Keratinocyte (primary cell): ENCODE data around the gene ZDHHC24. TPM values are rescaled to one million over a fixed set of nuclear protein-coding genes. Genes with fewer than 3 reads are reported as not detected.

Experiments
- DNase-seq: peaks from one replicate; pipeline ENCODE4 v3.0.0-alpha.2; 2011; ENCODE audit warnings: low read depth, missing footprints, low spot score
- FAIRE-seq: peaks from 2 replicates; lab custom pipeline; 2011; peaks lifted over from hg19 to GRCh38; lab: Jason Lieb, UNC
- H2AFZ ChIP-seq: 2 replicates; pipeline ENCODE4 v1.6.0; 2012; ENCODE audit warnings: low read length, control low read depth, inconsistent platforms; ENCODE audit not compliant: control insufficient read depth
- H3K27ac ChIP-seq: 2 replicates; pipeline ENCODE4 v1.5.1; 2011; ENCODE audit warnings: low read length; ENCODE audit not compliant: control insufficient read depth, insufficient read depth
- H3K27me3 ChIP-seq: 3 replicates; pipeline ENCODE4 v1.6.0; 2011; ENCODE audit warnings: low read length; ENCODE audit not compliant: control insufficient read depth, insufficient read depth; ENCODE audit errors: extremely low read depth
- H3K36me3 ChIP-seq, 2 experiments: 2 replicates in 1 of 2; 3 replicates in 1 of 2; pipeline ENCODE4 v1.5.1; 2011; ENCODE audit warnings: low read length in 2 of 2, mild to moderate bottlenecking in 1 of 2; ENCODE audit not compliant: control insufficient read depth in 2 of 2, insufficient read depth in 2 of 2; ENCODE audit errors: extremely low read depth in 1 of 2
- H3K4me1 ChIP-seq: 3 replicates; pipeline ENCODE4 v1.5.1; 2011; ENCODE audit warnings: low read length; ENCODE audit not compliant: control insufficient read depth, insufficient read depth; ENCODE audit errors: extremely low read depth
- H3K4me2 ChIP-seq: 3 replicates; pipeline ENCODE4 v1.6.0; 2011; ENCODE audit warnings: low read depth, low read length; ENCODE audit not compliant: control insufficient read depth, insufficient read depth; ENCODE audit errors: extremely low read depth
- H3K4me3 ChIP-seq, 3 experiments: fragments of 200-600 bp in 1 of 3; sonication (generic) in 1 of 3; 2 replicates in 2 of 3; 3 replicates in 1 of 3; pipeline ENCODE4 v1.5.1; 2011 to 2016; ENCODE audit warnings: low read length in 3 of 3, mild to moderate bottlenecking in 3 of 3, control low read depth in 2 of 3, inconsistent platforms in 1 of 3, low read depth in 1 of 3, mixed read lengths in 1 of 3, mixed run types in 1 of 3, moderate library complexity in 1 of 3; ENCODE audit not compliant: control insufficient read depth in 2 of 3, insufficient read depth in 2 of 3; ENCODE audit errors: extremely low read depth in 1 of 3
- H3K79me2 ChIP-seq: 2 replicates; pipeline ENCODE4 v1.6.0; 2012; ENCODE audit warnings: low read length; ENCODE audit not compliant: control insufficient read depth, insufficient read depth
- H3K9ac ChIP-seq: 3 replicates; pipeline ENCODE4 v1.6.0; 2011; ENCODE audit warnings: low read length; ENCODE audit not compliant: control insufficient read depth, insufficient read depth; ENCODE audit errors: extremely low read depth
- H3K9me1 ChIP-seq: 3 replicates; pipeline ENCODE4 v1.6.0; 2011; ENCODE audit warnings: low read length; ENCODE audit not compliant: control insufficient read depth, insufficient read depth; ENCODE audit errors: extremely low read depth
- H3K9me3 ChIP-seq: 2 replicates; pipeline ENCODE4 v1.5.1; 2012; ENCODE audit warnings: low read depth, low read length; ENCODE audit not compliant: control insufficient read depth
- H4K20me1 ChIP-seq: 3 replicates; pipeline ENCODE4 v1.6.0; 2011; ENCODE audit warnings: low read length; ENCODE audit not compliant: control insufficient read depth, insufficient read depth; ENCODE audit errors: extremely low read depth
- CTCF ChIP-seq, 3 experiments: IDR thresholded peaks in 1 of 3; conservative IDR thresholded peaks in 1 of 3; optimal IDR thresholded peaks in 1 of 3; 2 replicates in 2 of 3; 3 replicates in 1 of 3; pipeline versions ENCODE3 to v1.5.1; 2011; ENCODE audit warnings: low read length in 3 of 3, mild to moderate bottlenecking in 3 of 3, moderate library complexity in 2 of 3, control low read depth in 1 of 3, inconsistent platforms in 1 of 3; ENCODE audit not compliant: insufficient read depth in 2 of 3; ENCODE audit errors: extremely low read depth in 1 of 3
- EZH2 ChIP-seq: IDR thresholded peaks from one replicate; pipeline ENCODE4 v1.6.1; 2012; ENCODE audit warnings: inconsistent platforms, mild to moderate bottlenecking, low read length, moderate library complexity
- dilution Hi-C: fragments of 300-500 bp; cut with MboI; formaldehyde crosslinking; loops from one replicate; pipeline ENCODE4 v1.7.0; 2020; ENCODE audit warnings: low sequenced_read_pairs; ENCODE audit not compliant: extremely low pct_ligation_motif_present
- polyA plus RNA-seq, 5 experiments: library from polyadenylated mRNA; depleted of rRNA in 3 of 5; stranded (reverse) in 3 of 5; stranded (forward) in 1 of 5; unstranded in 1 of 5; fragments of >200 nt; gene quantifications; 1 replicate in 1 of 5; 2 replicates in 3 of 5; 3 replicates in 1 of 5; pipeline versions ENCODE4 v1.2.1 to v1.2.3, GENCODE V29; 2011 to 2012; ENCODE audit warnings: missing spikeins in 2 of 5, low read depth in 1 of 5, low replicate concordance in 1 of 5

ZDHHC24 gene
- polyA plus RNA-seq, 1 donor (not counting 4 experiments of a cell fraction or from before 2014, with no cell fraction given) = 4.8 TPM

DNA sequence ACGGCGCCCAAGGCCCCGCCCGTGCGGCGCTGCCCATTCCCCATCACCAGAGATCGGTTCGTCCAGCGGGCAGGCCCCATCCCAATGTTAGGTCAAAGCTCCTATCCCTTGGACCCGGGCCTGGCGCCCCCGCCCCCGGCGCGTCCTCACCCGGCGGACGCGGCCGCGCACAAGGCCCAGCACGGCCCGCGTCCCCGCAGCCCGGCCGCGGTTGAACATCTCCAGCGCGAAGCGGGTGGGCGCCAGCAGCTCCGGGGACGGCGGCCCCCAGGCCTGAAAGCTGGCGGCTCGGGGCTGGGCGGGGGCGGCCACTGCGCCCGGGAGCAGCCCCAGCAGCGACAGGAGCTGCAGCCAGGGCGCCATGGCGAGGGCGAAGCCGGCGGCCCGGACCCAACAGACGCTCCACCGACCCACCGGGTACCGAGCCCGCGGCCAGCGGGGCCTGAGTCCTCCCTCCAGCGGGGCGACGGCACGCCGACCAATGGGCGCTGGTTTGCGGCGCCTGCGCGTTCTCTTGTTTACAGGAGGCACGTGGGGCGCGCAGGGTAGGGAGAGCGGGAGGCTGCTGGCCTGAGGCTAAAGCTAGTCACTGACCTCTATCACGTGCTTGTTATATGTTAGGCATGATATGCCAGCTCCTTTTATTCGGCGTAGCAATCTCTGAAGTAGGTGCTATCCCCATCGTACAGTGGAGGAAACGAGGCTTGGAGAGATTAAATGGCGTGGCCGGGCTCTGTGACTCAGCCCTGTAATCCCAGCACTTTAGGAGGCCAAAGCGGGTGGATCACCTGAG lies 22.5 kb upstream of the ZDHHC24 start, which contains the start of gene CTSF:
Gene CTSF (minus strand): TSS at position 483 of the 793 bp plus-strand sequence. CDS start 120 bp downstream, at position 363.
- Histone ChIP-seq H3K4me1 (peaks cover 5% of the 10 kb centered on the region), H3K9ac (peak within 1 kb of the TSS; percentile 22), H3K36me3 (no peaks in the 10 kb centered on the region), H3K9me1 (no peaks in the 10 kb centered on the region), H3K9me3 (no peaks in the 10 kb centered on the region), H3K4me3 (peak within 1 kb of the TSS; percentile 39 to 71 (median 65)), H3K27me3 (peaks cover 8% of the 10 kb centered on the region), H3K79me2 (no peaks in the 10 kb centered on the region), H3K4me2 (peak within 1 kb of the TSS; percentile 91), H4K20me1 (no peaks in the 10 kb centered on the region), H3K27ac (peak within 1 kb of the TSS; percentile 14), H2AFZ (peak within 1 kb of the TSS; percentile 83)
- TF ChIP-seq EZH2 (no peak), CTCF (optimal IDR thresholded peaks at IDR 0.05 in 1 of 3, IDR thresholded peaks at IDR 0.05 in 1 of 3, conservative IDR thresholded peaks at IDR 0.05 in 1 of 3; ENCODE audit: extremely low read depth in 1 of 3, insufficient read depth in 2 of 3, low read length in 3 of 3) (no peak)
- no peak for FAIRE-seq
- DNase-seq = peak; percentile 56
- dilution Hi-C loops = no loop called here

DNA sequence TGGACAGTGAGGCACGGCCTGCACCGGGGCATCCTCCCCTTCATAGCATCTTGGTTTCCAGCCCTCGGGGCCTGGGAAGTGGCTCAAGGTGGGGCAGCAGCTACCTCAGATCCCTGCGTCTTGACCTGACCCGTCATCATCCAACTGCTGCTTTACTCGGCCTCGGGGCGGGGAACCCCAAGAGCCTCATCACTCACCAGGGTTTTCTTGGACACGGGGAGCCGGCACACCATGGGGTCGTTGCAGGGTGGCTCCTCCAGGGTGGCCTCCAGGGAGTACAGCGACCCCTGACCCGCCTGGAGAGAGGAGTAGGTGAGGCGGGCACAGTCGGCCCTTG lies 21.9 kb upstream of the ZDHHC24 start:
- H3K4me3 ChIP-seq = peak overlapping the region; percentile 4 to 71 (median 65)

More for the DNA sequence above, 21.9 kb upstream of the ZDHHC24 start:
- no peaks in the 10 kb centered on the region for H3K9me3 ChIP-seq
- dilution Hi-C loops = no loop called here
- DNase-seq (no peak), FAIRE-seq (no peak)
- H3K4me2 ChIP-seq = peak overlapping the region; percentile 91
- no peaks in the 10 kb centered on the region for H3K36me3 ChIP-seq
- no peak overlapping the region for H3K9ac ChIP-seq
- H3K27me3 ChIP-seq = peaks cover 8% of the 10 kb centered on the region
- no peaks in the 10 kb centered on the region for H4K20me1 ChIP-seq
- H2AFZ ChIP-seq = no peak overlapping the region
- no peak for TF ChIP-seq CTCF (optimal IDR thresholded peaks at IDR 0.05 in 1 of 3, IDR thresholded peaks at IDR 0.05 in 1 of 3, conservative IDR thresholded peaks at IDR 0.05 in 1 of 3; ENCODE audit: extremely low read depth in 1 of 3, insufficient read depth in 2 of 3, low read length in 3 of 3)
- TF ChIP-seq EZH2 = peak; percentile 29
- H3K9me1 ChIP-seq = no peaks in the 10 kb centered on the region
- H3K79me2 ChIP-seq = no peaks in the 10 kb centered on the region
- peaks cover 5% of the 10 kb centered on the region for H3K4me1 ChIP-seq
- H3K27ac ChIP-seq = no peak overlapping the region
